A549 (cell line): ENCODE data around the gene KRT77. TPM values are rescaled to one million over a fixed set of nuclear protein-coding genes. Genes with fewer than 3 reads are reported as not detected.

Experiments
- ATAC-seq, 2 experiments: fragments of 200-7000 bp in 1 of 2; fragments of >200 bp in 1 of 2; cut with Nextera tagmentation in 1 of 2; cut with Tn5 transposase in 1 of 2; 3 replicates each; pipeline versions ENCODE4 v1.8.0 to v1.9.1; 2018 to 2020; ENCODE audit warnings: mild to moderate bottlenecking in 1 of 2, moderate library complexity in 1 of 2
- CTCF ChIA-PET: fragments of 300-600 bp; sonication (Branson Sonifier 250); formaldehyde crosslinking; extraction: SDS; loops from one replicate; lab custom pipeline; 2021; ENCODE audit warnings: antibody characterized with exemption, inconsistent platforms; lab: Yijun Ruan, JAX
- POLR2A ChIA-PET: fragments of 350-600 bp; formaldehyde crosslinking; extraction: SDS; loops from one replicate; lab custom pipeline; 2021; ENCODE audit warnings: antibody characterized with exemption, inconsistent platforms; lab: Yijun Ruan, JAX
- DNase-seq, 2 experiments: peaks; one replicate each; pipeline versions ENCODE4 v3.0.0 to v3.0.0-alpha.2; 2011 to 2016; ENCODE audit warnings: low read depth in 1 of 2, low spot score in 1 of 2
- FAIRE-seq: peaks from 2 replicates; lab custom pipeline; 2011; peaks lifted over from hg19 to GRCh38; lab: Jason Lieb, UNC
- H3K27ac ChIP-seq, 2 experiments: fragments of >200 bp; sonication (Bioruptor Twin); formaldehyde crosslinking; 3 replicates each; pipeline ENCODE4 v1.5.1; 2016 to 2017
- H3K4me1 ChIP-seq: fragments of >200 bp; sonication (Bioruptor Twin); formaldehyde crosslinking; 3 replicates; pipeline ENCODE4 v1.6.1; 2016
- H3K4me2 ChIP-seq: fragments of >200 bp; sonication (Bioruptor Twin); formaldehyde crosslinking; 3 replicates; pipeline ENCODE4 v1.6.1; 2016
- H3K4me3 ChIP-seq: fragments of >200 bp; sonication (Bioruptor Twin); formaldehyde crosslinking; 3 replicates; pipeline ENCODE4 v1.5.1; 2016
- H3K9me3 ChIP-seq: fragments of >200 bp; sonication (Bioruptor Twin); formaldehyde crosslinking; 3 replicates; pipeline ENCODE4 v1.6.1; 2016
- ATOH8 ChIP-seq: fragments of 250-450 bp; sonication (Bioruptor Pico); IDR thresholded peaks from 2 replicates; pipeline ENCODE4 v1.5.0; 2020; ENCODE audit warnings: low read depth, mild to moderate bottlenecking, moderate library complexity
- BCL3 ChIP-seq: fragments of >200 bp; sonication (Bioruptor Twin); formaldehyde crosslinking; IDR thresholded peaks from 3 replicates; pipeline ENCODE4 v1.6.1; 2016
- CHD4 ChIP-seq: fragments of 200-600 bp; sonication (generic); IDR thresholded peaks from 2 replicates; pipeline ENCODE4 v1.6.1; 2016; ENCODE audit warnings: antibody characterized with exemption, mild to moderate bottlenecking, borderline replicate concordance
- E2F6 ChIP-seq: IDR thresholded peaks from 2 replicates; pipeline ENCODE4 v1.6.1; 2012; ENCODE audit warnings: low read depth, borderline replicate concordance
- EHMT2 ChIP-seq: fragments of 200-600 bp; sonication (generic); IDR thresholded peaks from 2 replicates; pipeline ENCODE4 v1.6.1; 2016; ENCODE audit warnings: antibody characterized with exemption, low read depth, mild to moderate bottlenecking, moderate library complexity
- FOSB ChIP-seq: fragments of 250-450 bp; sonication (Bioruptor Pico); IDR thresholded peaks from 2 replicates; pipeline ENCODE4 v1.5.0; 2020; ENCODE audit warnings: mild to moderate bottlenecking, moderate library complexity
- FOSL2 ChIP-seq, 2 experiments: fragments of 450-650 bp in 1 of 2; fragments of >200 bp in 1 of 2; sonication (Bioruptor Twin) in 1 of 2; formaldehyde crosslinking; IDR thresholded peaks; 2 replicates each; pipeline versions ENCODE4 v1.5.0 to v1.6.1; 2016 to 2020; ENCODE audit warnings: mild to moderate bottlenecking in 1 of 2, moderate library complexity in 1 of 2
- GATA3 ChIP-seq: IDR thresholded peaks from 2 replicates; pipeline ENCODE4 v1.6.1; 2012; ENCODE audit warnings: borderline replicate concordance
- HDAC2 ChIP-seq: fragments of 200-600 bp; sonication (generic); IDR thresholded peaks from 2 replicates; pipeline ENCODE4 v1.6.1; 2016
- JUN ChIP-seq, 2 experiments: fragments of >200 bp; sonication (Bioruptor Twin); formaldehyde crosslinking; IDR thresholded peaks; 2 replicates in 1 of 2; 3 replicates in 1 of 2; pipeline ENCODE4 v1.6.1; 2016 to 2017
- MAZ ChIP-seq: fragments of 150-350 bp; IDR thresholded peaks from 2 replicates; pipeline ENCODE4 v1.6.1; 2014; ENCODE audit warnings: antibody characterized with exemption, low read depth, low read length, borderline replicate concordance
- MYC ChIP-seq: IDR thresholded peaks from 2 replicates; pipeline ENCODE4 v1.6.1; 2012; ENCODE audit warnings: mild to moderate bottlenecking, inconsistent platforms, low read length, improper control_type of control experiment, borderline replicate concordance
- NFE2L2 ChIP-seq: fragments of 150-350 bp; conservative IDR thresholded peaks from 2 replicates; pipeline ENCODE4 v1.6.1; 2014; ENCODE audit warnings: low read length
- NR3C1 ChIP-seq: fragments of >200 bp; sonication (Bioruptor Twin); formaldehyde crosslinking; IDR thresholded peaks from 3 replicates; pipeline ENCODE4 v1.6.1; 2017
- PBX3 ChIP-seq: IDR thresholded peaks from 2 replicates; pipeline ENCODE4 v1.6.1; 2012
- POLR2AphosphoS2 ChIP-seq: conservative IDR thresholded peaks from 2 replicates; pipeline ENCODE4 v1.6.1; 2012; ENCODE audit warnings: low read length, improper control_type of control experiment, inconsistent platforms
- RAD21 ChIP-seq, 2 experiments: fragments of >200 bp in 1 of 2; sonication (Bioruptor Twin) in 1 of 2; formaldehyde crosslinking in 1 of 2; IDR thresholded peaks in 1 of 2; conservative IDR thresholded peaks in 1 of 2; 2 replicates in 1 of 2; 3 replicates in 1 of 2; pipeline ENCODE4 v1.6.1; 2012 to 2018; ENCODE audit warnings: inconsistent platforms in 1 of 2
- REST ChIP-seq: fragments of 200-600 bp; sonication (generic); IDR thresholded peaks from 2 replicates; pipeline ENCODE4 v1.6.1; 2016; ENCODE audit warnings: antibody characterized with exemption, mild to moderate bottlenecking, moderate library complexity
- RFX5 ChIP-seq: fragments of 450-650 bp; IDR thresholded peaks from 2 replicates; pipeline ENCODE4 v1.7.1; 2014; ENCODE audit warnings: antibody characterized with exemption, mild to moderate bottlenecking, moderate library complexity
- SMC3 ChIP-seq: fragments of >200 bp; sonication (Bioruptor Twin); formaldehyde crosslinking; IDR thresholded peaks from 3 replicates; pipeline ENCODE4 v1.6.1; 2018; ENCODE audit warnings: inconsistent platforms
- SREBF2 ChIP-seq: fragments of 450-650 bp; IDR thresholded peaks from 2 replicates; pipeline ENCODE4 v1.6.1; 2014; ENCODE audit warnings: mild to moderate bottlenecking, moderate library complexity
- TFCP2L1 ChIP-seq: fragments of 250-450 bp; sonication (Bioruptor Pico); IDR thresholded peaks from 2 replicates; pipeline ENCODE4 v1.5.0; 2021; ENCODE audit warnings: mild to moderate bottlenecking
- TP53 ChIP-seq: fragments of 250-450 bp; sonication (Bioruptor Pico); IDR thresholded peaks from 2 replicates; pipeline ENCODE4 v1.5.0; 2021; ENCODE audit warnings: mild to moderate bottlenecking, moderate library complexity
- ZNF302 ChIP-seq: fragments of 250-450 bp; sonication (Bioruptor Pico); IDR thresholded peaks from 2 replicates; pipeline ENCODE4 v1.9.0; 2021; ENCODE audit warnings: inconsistent platforms, mild to moderate bottlenecking, moderate library complexity
- WGBS: methylation state at CpG from one replicate; pipeline ENCODE4 v1.1.6; 2017; ENCODE audit errors: missing lambda C conversion rate; 5-methylcytosine and 5-hydroxymethylcytosine counted together
- polyA plus RNA-seq, 4 experiments: library from polyadenylated mRNA; depleted of rRNA in 3 of 4; stranded (reverse); fragments of >200 nt; fragmentation: RNase III in 1 of 4; extraction: RNeasy Plus Mini Kit Qiagen cat#74134 plus additional on column Dnase treatment in 1 of 4; gene quantifications; 2 replicates in 3 of 4; 3 replicates in 1 of 4; pipeline ENCODE4 v1.2.3, GENCODE V29; 2011 to 2017

Gene KRT77
- polyA plus RNA-seq, 2 of the 4 experiments (the other 2 are of a cell fraction) = 0.03 TPM; not detected in 1

- ATAC-seq (no peak), DNase-seq (no peak), FAIRE-seq (no peak)
- WGBS = 61% methylated on average over 3 of the region's 3 CpGs
- no peaks in the 10 kb centered on the region for H3K9me3 ChIP-seq
- H3K4me2 ChIP-seq = no peak overlapping the region
- H3K27ac ChIP-seq = no peak overlapping the region
- no peaks in the 10 kb centered on the region for H3K4me1 ChIP-seq
- H3K4me3 ChIP-seq = no peak overlapping the region
- ChIA-PET CTCF (interaction anchor here (0.9 to 1.2 kb wide), 2 partner anchors 14 to 112 kb away, joined by 3 to 4 read pairs; no protein-coding TSS in a partner anchor), POLR2A (no interaction called here)
- TF ChIP-seq ATOH8 (CRISPR knock-in tag) = no peak
- no peak for TF ChIP-seq EHMT2
- TF ChIP-seq MYC = no peak
- no peak for TF ChIP-seq MAZ
- TF ChIP-seq NR3C1 = no peak
- TF ChIP-seq BCL3 = no peak
- TF ChIP-seq GATA3 = no peak
- no peak for TF ChIP-seq FOSB
- TF ChIP-seq CHD4 = no peak
Observed at GRCh38 chr12:52695039-52695438, 8.3 kb downstream of the KRT77 start.

GRCh38 chr12:52694151-52694550, 9.2 kb downstream of the KRT77 start:
- H3K9me3 ChIP-seq = no peaks in the 10 kb centered on the region
- H3K4me1 ChIP-seq = no peaks in the 10 kb centered on the region
- DNase-seq (no peak), ATAC-seq (no peak), FAIRE-seq (no peak)
- TF ChIP-seq TP53 (no peak), RFX5 (no peak), SMC3 (no peak), POLR2AphosphoS2 (no peak), REST (no peak), ZNF302 (no peak), HDAC2 (no peak), NFE2L2 (no peak), RAD21 (conservative IDR thresholded peaks at IDR 0.05 in 1 of 2, IDR thresholded peaks at IDR 0.05 in 1 of 2) (no peak), MAZ (no peak), PBX3 (no peak), TFCP2L1 (CRISPR knock-in tag) (no peak), FOSL2 (IDR thresholded peaks at IDR 0.05) (no peak), FOSL2 (CRISPR knock-in tag; IDR thresholded peaks at IDR 0.05) (no peak), JUN (IDR thresholded peaks at IDR 0.05) (no peak), E2F6 (no peak), NR3C1 (no peak), SREBF2 (no peak)
- no peak overlapping the region for H3K27ac ChIP-seq
- no peak overlapping the region for H3K4me3 ChIP-seq
- H3K4me2 ChIP-seq = no peak overlapping the region
- WGBS = 77% methylated on average over 6 of the region's 6 CpGs
- POLR2A ChIA-PET = no interaction called here
- CTCF ChIA-PET = interaction anchor here (0.6 kb wide), 1 partner anchor 293 kb away, joined by 5 read pairs; no protein-coding TSS in a partner anchor
